Ascending aorta (tissue), 2 donors: ENCODE data around the gene ZNF860. TPM values are rescaled to one million over a fixed set of nuclear protein-coding genes. Genes with fewer than 3 reads are reported as not detected.

ENCODE experiments used
- DNase-seq, 2 donors: peaks; one replicate each; pipeline ENCODE4 v3.0.0-alpha.2; 2019; ENCODE audit warnings: low spot score in 2 of 2
- H3K27ac ChIP-seq, 2 donors: fragments of 200-600 bp; sonication (generic); one replicate each; pipeline ENCODE4 v1.5.1; 2016 to 2017; ENCODE audit warnings: mild to moderate bottlenecking in 1 of 2
- H3K27me3 ChIP-seq: fragments of 200-600 bp; sonication (generic); one replicate; pipeline ENCODE4 v1.5.1; 2017
- H3K36me3 ChIP-seq, 2 donors: fragments of 200-600 bp; sonication (generic); one replicate each; pipeline ENCODE4 v1.5.1; 2016
- H3K4me1 ChIP-seq, 2 donors: fragments of 200-600 bp; sonication (generic); one replicate each; pipeline ENCODE4 v1.5.1; 2016 to 2017; ENCODE audit warnings: mild to moderate bottlenecking in 1 of 2
- H3K4me3 ChIP-seq, 2 donors: fragments of 200-600 bp; sonication (generic); one replicate each; pipeline ENCODE4 v1.5.1; 2016 to 2017; ENCODE audit warnings: mild to moderate bottlenecking in 1 of 2
- H3K9me3 ChIP-seq, 2 donors: fragments of 200-600 bp; sonication (generic); one replicate each; pipeline ENCODE4 v1.5.1; 2016
- CTCF ChIP-seq, 3 experiments: fragments of 200-600 bp in 2 of 3; fragments of 450-650 bp in 1 of 3; sonication (generic) in 2 of 3; IDR thresholded peaks; one replicate each; pipeline ENCODE4 v1.5.1; 2016 to 2019; ENCODE audit warnings: antibody characterized with exemption in 3 of 3, mild to moderate bottlenecking in 1 of 3, moderate library complexity in 1 of 3
- intact Hi-C: fragments of 100-400 bp; cut with DNase I; formaldehyde crosslinking; loops from one replicate; pipeline ENCODE4 v1.15.1; 2023
- total RNA-seq: library from RNA; depleted of rRNA; stranded (reverse); fragments of >200 nt; gene quantifications from one replicate; pipeline ENCODE4 v1.1.0, GENCODE V29; 2016

ZNF860 gene
- total RNA-seq, 1 donor from 2014 or later = 0.43 TPM

GRCh38 chr3:31947671-31948091 lies 33.9 kb upstream of the ZNF860 start:
- Histone ChIP-seq H3K4me3 (no peak overlapping the region), H3K4me1 (no peaks in the 10 kb centered on the region), H3K27me3 (no peaks in the 10 kb centered on the region), H3K27ac (no peak overlapping the region), H3K9me3 (peaks cover 0 to 3% of the 10 kb centered on the region in 2 donors), H3K36me3 (no peaks in the 10 kb centered on the region)
- intact Hi-C loops = no loop called here
- no peak for DNase-seq
- no peak for TF ChIP-seq CTCF (IDR thresholded peaks at IDR 0.05)

- no peak for DNase-seq
- no peak for TF ChIP-seq CTCF (IDR thresholded peaks at IDR 0.05)
- intact Hi-C loops = no loop called here
- no peaks in the 10 kb centered on the region for H3K36me3 ChIP-seq
- no peaks in the 10 kb centered on the region for H3K9me3 ChIP-seq
- no peaks in the 10 kb centered on the region for H3K4me1 ChIP-seq
- H3K27me3 ChIP-seq = no peaks in the 10 kb centered on the region
- H3K27ac ChIP-seq = no peak overlapping the region
- no peak overlapping the region for H3K4me3 ChIP-seq
These were observed 33.3 kb upstream of the ZNF860 start for GRCh38 chr3:31948280-31948679.

GRCh38 chr3:31952205-31952604 lies 29.3 kb upstream of the ZNF860 start:
- H3K36me3 ChIP-seq = no peaks in the 10 kb centered on the region
- H3K4me1 ChIP-seq = no peaks in the 10 kb centered on the region
- no peaks in the 10 kb centered on the region for H3K27me3 ChIP-seq
- no peak overlapping the region for H3K27ac ChIP-seq
- intact Hi-C loops = no loop called here
- H3K9me3 ChIP-seq = peaks cover 0 to 9% of the 10 kb centered on the region in 2 donors
- H3K4me3 ChIP-seq = no peak overlapping the region
- no peak for DNase-seq
- no peak for TF ChIP-seq CTCF (IDR thresholded peaks at IDR 0.05)

GRCh38 chr3:31953091-31953490 lies 28.5 kb upstream of the ZNF860 start:
- peaks cover 0 to 9% of the 10 kb centered on the region in 2 donors for H3K9me3 ChIP-seq
- DNase-seq = no peak
- no peaks in the 10 kb centered on the region for H3K27me3 ChIP-seq
- no peak overlapping the region for H3K4me3 ChIP-seq
- no peaks in the 10 kb centered on the region for H3K4me1 ChIP-seq
- no peak overlapping the region for H3K27ac ChIP-seq
- intact Hi-C loops = no loop called here
- H3K36me3 ChIP-seq = no peaks in the 10 kb centered on the region
- no peak for TF ChIP-seq CTCF (IDR thresholded peaks at IDR 0.05)

GRCh38 chr3:31953636-31954035 lies 27.9 kb upstream of the ZNF860 start:
- H3K36me3 ChIP-seq = no peaks in the 10 kb centered on the region
- no peak overlapping the region for H3K4me3 ChIP-seq
- TF ChIP-seq CTCF (IDR thresholded peaks at IDR 0.05) = no peak
- H3K27ac ChIP-seq = no peak overlapping the region
- peaks cover 0 to 9% of the 10 kb centered on the region in 2 donors for H3K9me3 ChIP-seq
- no peak for DNase-seq
- intact Hi-C loops = no loop called here
- H3K4me1 ChIP-seq = peaks cover 0 to 1% of the 10 kb centered on the region in 2 donors
- no peaks in the 10 kb centered on the region for H3K27me3 ChIP-seq

- no peak for TF ChIP-seq CTCF (IDR thresholded peaks at IDR 0.05)
- no peak for DNase-seq
- Histone ChIP-seq H3K4me1 (peaks cover 6 to 11% of the 10 kb centered on the region in 2 donors), H3K9me3 (peaks cover 0 to 9% of the 10 kb centered on the region in 2 donors), H3K27me3 (no peaks in the 10 kb centered on the region), H3K36me3 (no peaks in the 10 kb centered on the region), H3K27ac (no peak overlapping the region), H3K4me3 (no peak overlapping the region)
- intact Hi-C loops = no loop called here
These were observed 26.0 kb upstream of the ZNF860 start for GRCh38 chr3:31955581-31955980.
